Measurements from ENCODE around the gene KDM2A.

DNA sequence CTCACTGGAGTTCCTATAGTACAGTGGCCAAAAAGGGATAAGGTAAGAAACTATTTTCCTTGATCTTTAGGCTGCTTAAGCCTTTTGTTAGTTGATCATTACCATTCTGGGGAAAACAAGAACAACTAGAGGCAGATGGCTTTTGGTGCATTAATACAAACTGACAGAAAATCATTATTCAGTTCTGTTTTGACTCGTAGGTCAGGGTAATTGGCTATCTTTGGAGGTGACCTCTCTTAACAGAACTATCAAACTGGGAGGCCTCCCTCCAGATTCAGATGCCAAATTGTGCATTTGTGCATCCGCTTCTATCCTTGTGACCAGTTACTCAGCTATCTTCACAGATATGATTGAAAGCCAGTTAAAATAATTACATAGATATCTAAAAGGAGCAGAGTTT lies 124.0 kb downstream of the KDM2A start:
- no peak for TF ChIP-seq JUN (CRISPR knock-in tag; IDR thresholded peaks at IDR 0.05)
- no peak for TF ChIP-seq PRPF4 (IDR thresholded peaks at IDR 0.05; ENCODE audit: low read depth, low read length, poor library complexity, severe bottlenecking)
- TF ChIP-seq EZH2 (conservative IDR thresholded peaks at IDR 0.05; ENCODE audit: low read depth, low read length) = no peak
